SK-N-SH treated with all-trans-retinoic acid at 6 μM for 48 hours (cell line): ENCODE measurements around the gene ENPP7.

Source experiments
- ARNTL ChIP-seq: fragments of 450-650 bp; formaldehyde crosslinking; IDR thresholded peaks from 2 replicates; pipeline ENCODE4 v1.5.0; 2020; ENCODE audit warnings: low read depth, mild to moderate bottlenecking, moderate library complexity, borderline replicate concordance
- GLIS3 ChIP-seq: fragments of 250-450 bp; sonication (Bioruptor Pico); IDR thresholded peaks from 2 replicates; pipeline ENCODE4 v1.5.0; 2020; ENCODE audit warnings: mild to moderate bottlenecking, moderate library complexity
- ISL1 ChIP-seq: fragments of 250-450 bp; sonication (Bioruptor Pico); IDR thresholded peaks from 2 replicates; pipeline ENCODE4 v2.1.2; 2022; ENCODE audit warnings: mild to moderate bottlenecking, moderate library complexity
- OSR1 ChIP-seq: fragments of 250-450 bp; sonication (Bioruptor Pico); IDR thresholded peaks from 2 replicates; pipeline ENCODE4 v1.8.0; 2022; ENCODE audit warnings: moderate library complexity, mild to moderate bottlenecking, inconsistent platforms
- PATZ1 ChIP-seq: fragments of 250-450 bp; sonication (Bioruptor Pico); IDR thresholded peaks from 2 replicates; pipeline ENCODE4 v1.8.0; 2020; ENCODE audit warnings: mild to moderate bottlenecking, moderate library complexity, borderline replicate concordance
- POU6F1 ChIP-seq: fragments of 250-450 bp; sonication (Bioruptor Pico); IDR thresholded peaks from 2 replicates; pipeline ENCODE4 v1.8.0; 2021; ENCODE audit warnings: low read depth, mild to moderate bottlenecking, moderate library complexity, borderline replicate concordance
- PPARA ChIP-seq: fragments of 250-450 bp; sonication (Bioruptor Pico); IDR thresholded peaks from 2 replicates; pipeline ENCODE4 v1.5.0; 2020; ENCODE audit warnings: mild to moderate bottlenecking, borderline replicate concordance
- RARB ChIP-seq: fragments of 250-450 bp; sonication (Bioruptor Pico); IDR thresholded peaks from 2 replicates; pipeline ENCODE4 v1.8.0; 2021; ENCODE audit warnings: mild to moderate bottlenecking, moderate library complexity
- TSHZ2 ChIP-seq: fragments of 250-450 bp; sonication (Bioruptor Pico); IDR thresholded peaks from 2 replicates; pipeline ENCODE4 v1.5.0; 2020; ENCODE audit warnings: mild to moderate bottlenecking, moderate library complexity
- ZC3H10 ChIP-seq: fragments of 250-450 bp; sonication (Bioruptor Pico); IDR thresholded peaks from 2 replicates; pipeline ENCODE4 v1.5.1; 2021; ENCODE audit warnings: mild to moderate bottlenecking, moderate library complexity
- ZFP3 ChIP-seq: fragments of 250-450 bp; sonication (Bioruptor Pico); IDR thresholded peaks from 2 replicates; pipeline ENCODE4 v1.5.0; 2020; ENCODE audit warnings: mild to moderate bottlenecking, moderate library complexity
- ZFP30 ChIP-seq: fragments of 450-650 bp; formaldehyde crosslinking; IDR thresholded peaks from 2 replicates; pipeline ENCODE4 v1.5.0; 2022; ENCODE audit warnings: mild to moderate bottlenecking, moderate library complexity
- ZNF565 ChIP-seq: fragments of 450-650 bp; formaldehyde crosslinking; conservative IDR thresholded peaks from 2 replicates; pipeline ENCODE4 v1.5.0; 2020; ENCODE audit warnings: low read depth, mild to moderate bottlenecking, moderate library complexity
- ZNF70 ChIP-seq: fragments of 450-650 bp; formaldehyde crosslinking; IDR thresholded peaks from 2 replicates; pipeline ENCODE4 v1.5.0; 2020; ENCODE audit warnings: mild to moderate bottlenecking, moderate library complexity

- no peak for TF ChIP-seq ZNF70 (CRISPR knock-in tag)
- no peak for TF ChIP-seq ZFP30
- TF ChIP-seq RARB (CRISPR knock-in tag): no peak
- no peak for TF ChIP-seq POU6F1 (CRISPR knock-in tag)
- TF ChIP-seq GLIS3 (CRISPR knock-in tag): no peak
- TF ChIP-seq ARNTL (CRISPR knock-in tag): no peak
- no peak for TF ChIP-seq ISL1 (CRISPR knock-in tag)
- TF ChIP-seq PATZ1 (CRISPR knock-in tag): no peak
- TF ChIP-seq ZNF565 (CRISPR knock-in tag): no peak
- TF ChIP-seq PPARA (CRISPR knock-in tag): no peak
- no peak for TF ChIP-seq TSHZ2
- no peak for TF ChIP-seq ZC3H10 (CRISPR knock-in tag)
- no peak for TF ChIP-seq OSR1
- no peak for TF ChIP-seq ZFP3
Measured at GRCh38 chr17:79715943-79716797, 14.6 kb upstream of the ENPP7 start.
